Midbrain (tissue), 1 donor: ENCODE data around the gene CRK.

Experiments
- DNase-seq: peaks from one replicate; lab custom pipeline; 2025; lab: John Stamatoyannopoulos, UW

Gene CRK

DNA sequence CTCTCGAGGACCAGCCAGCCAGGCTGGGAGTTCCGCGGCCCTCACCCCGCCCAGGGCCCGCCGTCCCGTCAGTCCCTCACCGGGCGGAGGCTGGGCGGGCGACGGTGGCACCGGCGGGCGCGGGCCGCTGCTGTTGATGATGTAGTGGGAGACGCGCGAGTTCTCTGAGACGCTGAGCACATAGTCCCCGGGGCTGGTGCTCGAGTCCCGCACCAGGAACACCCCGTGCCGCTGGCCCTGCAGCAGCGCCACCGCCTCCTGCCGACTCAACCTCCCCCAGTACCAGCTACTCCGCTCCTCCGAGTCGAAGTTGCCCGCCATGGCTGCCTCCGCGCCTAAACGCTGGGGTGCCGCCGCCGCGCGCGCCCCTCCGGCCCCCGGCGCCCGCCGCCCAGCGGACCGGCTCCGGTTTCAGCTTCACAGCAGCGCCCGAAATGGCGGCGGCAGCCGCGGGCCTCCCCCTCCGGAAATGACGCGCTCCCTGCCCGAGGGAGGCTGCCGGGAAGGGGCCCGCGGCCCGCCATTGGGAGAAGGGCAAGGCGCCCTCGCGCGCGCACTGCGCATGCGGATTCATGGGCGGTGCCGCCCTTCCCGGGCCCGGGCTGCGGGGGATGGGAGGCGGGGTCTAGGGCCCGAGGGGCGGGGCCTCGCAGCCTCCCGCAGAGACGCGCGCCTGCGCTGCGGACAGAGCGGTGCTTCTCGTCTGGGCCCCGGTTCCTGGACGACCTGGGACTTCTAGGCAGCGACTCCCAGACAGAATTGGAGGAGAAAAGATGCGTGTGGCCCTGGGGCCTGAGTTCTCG is at the start of gene CRK:
Gene CRK (minus strand): TSS at position 436 of the 803 bp plus-strand sequence. CDS start 115 bp downstream, at position 321.
- peak; percentile 98 for DNase-seq

DNA sequence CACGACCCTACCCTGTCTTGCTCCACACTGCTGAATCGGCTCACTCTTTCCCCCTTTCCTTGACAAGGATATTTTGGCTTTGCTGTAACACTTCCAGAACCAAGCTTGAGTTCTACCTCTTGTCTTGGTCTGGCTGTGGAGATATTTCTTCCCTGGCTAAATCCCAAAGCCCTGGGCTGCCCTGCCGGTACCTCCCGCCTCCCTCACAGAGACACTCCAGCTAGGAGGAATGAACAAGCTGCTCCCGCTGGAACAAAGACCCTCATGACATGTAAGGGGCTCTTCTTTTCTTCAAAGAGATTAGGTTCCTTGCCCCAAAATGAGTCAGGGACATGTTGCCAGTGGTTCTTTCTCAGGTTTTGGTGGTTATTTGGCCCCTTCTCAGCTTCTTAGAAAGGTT is 49.6 kb upstream of the CRK start:
- DNase-seq: no peak

DNA sequence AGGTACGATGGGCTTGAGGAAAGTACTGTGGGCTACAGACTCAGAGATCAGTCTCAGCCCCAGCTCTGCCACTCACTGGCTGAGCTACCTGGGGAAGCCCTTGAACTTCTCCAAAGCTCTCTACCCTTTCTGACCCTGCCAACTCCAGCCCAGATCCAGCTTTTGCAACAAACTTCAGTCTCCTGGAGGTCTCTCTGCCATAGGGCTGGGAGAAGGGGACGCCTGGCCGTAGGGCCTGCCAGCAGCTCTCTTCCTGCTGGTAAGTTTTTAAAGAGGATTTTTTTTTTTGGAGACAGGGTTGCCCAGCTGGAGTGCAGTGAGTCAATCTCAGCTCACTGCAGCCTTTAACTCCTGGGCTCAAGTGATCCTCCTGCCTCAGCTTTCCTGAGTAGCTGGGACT is 48.8 kb upstream of the CRK start:
- no peak for DNase-seq

DNA sequence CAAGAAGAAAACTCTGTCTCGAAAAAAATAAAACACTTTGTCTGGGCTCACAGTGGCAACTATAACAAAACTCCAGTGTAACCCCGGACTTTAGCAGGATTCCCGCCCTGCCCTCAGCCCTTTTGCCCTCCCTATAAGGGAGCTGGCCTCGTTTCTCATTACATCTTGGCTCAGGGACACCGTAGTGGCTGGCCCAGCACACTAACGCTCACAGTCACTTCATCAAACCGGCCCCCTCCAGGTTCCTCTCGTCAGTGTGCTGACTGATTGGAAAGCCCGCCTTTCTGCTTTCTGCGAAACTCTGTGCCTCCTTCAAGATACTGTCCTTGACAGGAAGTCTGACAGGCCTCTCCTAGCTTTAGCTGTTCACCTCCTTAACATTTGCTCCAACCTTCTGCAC is 47.7 kb upstream of the CRK start:
- no peak for DNase-seq

DNA sequence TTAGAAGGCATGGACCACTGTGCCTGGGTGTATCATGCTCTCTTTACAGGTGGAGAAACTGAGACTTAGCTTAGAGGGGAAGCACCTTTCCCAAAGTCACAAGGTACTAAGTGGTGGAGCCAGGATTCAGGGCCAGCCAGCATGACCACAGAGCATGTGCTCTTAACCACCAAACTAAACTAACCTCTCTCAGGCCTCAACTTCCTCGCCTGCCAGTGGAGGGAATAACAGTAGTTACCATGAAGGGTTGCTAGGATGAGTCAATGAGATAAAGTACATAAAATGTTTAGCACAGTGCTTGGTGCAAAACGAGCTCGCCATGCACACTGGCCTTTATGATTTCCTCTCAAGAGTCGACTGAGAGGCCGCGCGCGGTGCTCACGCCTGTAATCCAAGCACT is 42.8 kb upstream of the CRK start:
- DNase-seq: no peak

DNA sequence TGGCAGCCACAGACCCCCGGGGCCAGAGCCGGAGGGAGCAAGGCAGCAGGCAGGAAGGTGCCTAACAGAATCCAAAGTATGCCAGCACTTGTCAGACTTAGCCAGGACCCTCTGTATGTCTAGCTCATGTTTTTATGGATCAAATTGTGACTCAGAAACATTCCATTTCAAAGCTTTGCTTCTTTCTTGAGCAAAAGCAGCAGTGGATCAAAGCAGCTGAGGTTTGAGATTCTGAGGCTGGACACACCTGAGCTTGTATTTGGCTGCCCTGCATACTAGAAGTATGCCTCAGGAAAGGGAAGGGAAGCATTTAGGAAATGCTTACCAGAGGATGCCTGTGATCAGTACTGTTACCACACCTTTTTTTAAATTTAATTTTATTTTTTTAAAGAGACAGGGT is 42.2 kb upstream of the CRK start:
- DNase-seq: no peak

DNA sequence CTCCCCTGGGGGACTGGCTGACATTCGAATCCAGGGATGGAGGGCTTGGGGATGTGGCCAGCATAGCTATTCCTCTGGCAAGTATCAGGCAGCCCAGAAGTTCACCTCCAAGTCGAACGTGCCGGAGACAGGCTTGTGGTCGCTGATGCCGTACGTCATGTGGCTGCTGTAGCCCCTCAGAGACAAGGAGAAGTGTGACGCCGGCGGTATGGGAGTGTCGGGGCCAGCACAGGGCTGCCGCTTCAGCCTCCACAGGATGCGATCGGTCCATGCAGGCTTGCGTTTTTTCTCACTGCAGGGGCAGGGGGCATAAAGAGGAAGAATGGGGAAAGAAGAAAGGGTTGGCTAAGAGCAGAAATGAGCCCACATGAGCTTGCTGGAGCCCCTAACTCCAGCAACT is 41.8 kb upstream of the CRK start:
- no peak for DNase-seq

DNA sequence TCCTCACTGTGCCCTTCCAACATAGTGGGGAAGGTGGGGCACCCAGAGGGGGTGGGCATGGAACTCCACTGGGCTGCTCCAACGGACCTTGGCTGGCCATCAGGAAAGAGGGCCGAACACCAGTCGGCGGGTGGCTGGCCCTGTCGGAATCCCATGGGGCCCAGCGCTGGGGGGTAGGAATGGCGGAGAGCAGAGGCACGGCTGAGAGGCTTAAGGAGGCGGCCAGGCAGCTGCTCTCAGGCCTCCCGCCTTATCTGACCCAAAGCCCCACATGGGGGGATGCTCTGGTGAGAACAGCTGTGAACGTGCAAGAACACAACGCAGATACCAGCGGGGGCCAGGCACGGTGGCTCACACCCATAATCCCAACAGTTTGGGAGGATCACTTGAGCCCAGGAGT is 40.8 kb upstream of the CRK start:
- DNase-seq: no peak

DNA sequence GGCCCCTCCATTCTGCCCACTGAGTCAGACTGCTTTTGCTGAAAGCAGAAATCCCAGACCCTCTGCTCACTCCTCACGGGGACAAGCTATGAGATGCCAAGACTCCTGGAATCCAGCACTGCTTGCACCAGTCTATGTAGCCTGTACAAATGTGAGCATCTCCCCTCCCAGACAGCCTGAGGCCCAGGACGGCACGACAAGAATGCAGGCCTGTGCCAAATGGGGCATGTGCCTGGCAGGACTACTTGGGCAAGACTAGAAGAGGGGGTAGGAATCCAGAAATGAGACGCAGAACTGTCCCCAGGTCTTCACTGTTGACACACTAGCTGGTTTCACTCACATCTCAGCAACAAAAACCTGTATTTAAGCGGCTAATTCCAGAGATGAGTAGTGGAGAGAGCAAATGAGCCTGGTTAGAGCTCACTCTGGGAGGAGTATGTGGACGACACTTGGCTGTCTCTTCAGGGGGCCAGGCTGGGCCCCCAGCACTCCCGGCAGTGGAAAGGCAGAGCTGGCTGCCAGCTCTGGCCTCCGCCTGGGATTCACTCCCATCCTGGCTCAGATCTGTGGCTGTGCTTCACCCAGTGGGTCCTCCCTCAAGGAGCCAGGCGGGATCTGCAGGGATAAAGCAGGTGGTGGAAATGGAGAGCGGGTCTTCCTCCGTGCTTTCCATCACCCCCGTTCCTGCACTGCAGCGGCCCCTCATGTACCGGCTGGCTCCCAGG is 39.4 kb upstream of the CRK start:
- DNase-seq: no peak

DNA sequence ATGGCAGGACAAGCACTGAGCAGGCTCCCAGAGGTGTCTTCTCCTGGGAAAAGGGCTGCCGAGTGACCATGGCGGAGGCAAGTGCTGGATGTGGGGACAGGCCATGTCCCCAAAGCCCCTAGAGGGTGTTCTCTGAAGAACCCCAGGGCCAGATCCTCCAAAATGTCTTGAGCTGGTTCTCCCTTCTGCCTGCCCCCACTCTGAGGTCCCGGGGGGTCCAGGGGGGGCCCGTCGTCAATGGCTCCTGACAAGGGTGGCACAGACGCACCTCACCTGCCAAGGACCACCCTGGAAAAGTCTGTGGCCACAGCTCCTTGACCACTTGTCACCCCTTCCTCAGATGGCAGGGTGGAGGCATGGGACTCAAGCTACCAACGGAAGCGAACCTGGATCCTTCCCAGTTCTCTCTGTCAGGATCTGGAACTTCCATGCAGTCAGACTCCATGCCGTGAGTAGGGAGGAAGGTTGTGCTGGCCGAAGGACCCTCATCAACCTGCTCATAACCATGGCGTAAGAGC is 38.8 kb upstream of the CRK start:
- DNase-seq: no peak

DNA sequence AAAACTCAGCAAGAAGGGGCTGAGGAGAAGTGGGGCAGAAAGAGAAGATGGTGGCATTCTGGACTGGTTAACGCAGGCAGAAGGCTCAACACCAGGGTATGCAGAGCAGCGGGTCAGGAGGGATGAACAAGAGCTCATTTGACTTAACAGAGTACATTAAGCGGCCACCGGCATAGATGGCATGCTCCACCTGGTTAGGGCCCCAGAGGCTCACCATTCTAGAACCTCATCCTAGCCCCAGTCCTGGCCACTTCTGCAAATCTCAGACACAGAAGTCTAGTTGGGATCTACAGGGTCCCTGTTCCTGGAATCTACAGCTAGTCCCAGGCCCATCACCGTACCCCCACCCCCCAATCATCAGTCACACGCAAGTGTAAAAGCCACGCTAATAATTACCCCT is 38.2 kb upstream of the CRK start:
- no peak for DNase-seq

DNA sequence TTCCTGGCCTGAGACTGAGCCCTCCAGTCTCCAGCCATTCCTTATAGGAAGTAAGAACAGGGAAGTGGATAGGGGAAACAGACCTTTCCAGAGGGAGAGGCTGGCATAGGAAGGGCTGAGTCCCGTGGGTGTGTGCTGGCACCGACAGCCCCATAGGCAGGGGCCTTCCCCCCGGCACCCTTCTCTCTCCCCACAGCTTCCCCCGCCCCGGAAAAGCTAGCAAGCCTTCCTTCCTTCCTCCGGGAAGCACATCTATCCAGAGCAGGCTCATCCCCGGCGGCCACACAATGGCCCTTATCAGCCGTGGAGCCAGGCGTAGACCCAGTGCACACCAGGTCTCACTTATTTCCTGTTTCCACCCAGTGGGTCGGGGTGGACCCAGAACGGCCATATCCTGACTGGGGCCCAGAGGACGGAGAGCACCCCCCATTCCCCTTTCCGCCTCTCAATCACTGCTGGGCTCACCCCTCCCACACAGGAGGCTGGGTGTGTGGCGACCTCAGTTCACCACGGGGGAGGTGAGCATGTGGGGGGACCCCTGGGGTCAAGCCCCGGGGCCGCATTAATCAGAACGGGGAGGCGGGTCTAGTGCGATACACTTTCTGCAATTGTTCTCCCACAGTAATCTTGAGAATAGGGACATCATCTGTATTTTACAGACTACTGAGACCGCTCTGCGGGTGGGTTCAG is 37.4 kb upstream of the CRK start:
- no peak for DNase-seq

DNA sequence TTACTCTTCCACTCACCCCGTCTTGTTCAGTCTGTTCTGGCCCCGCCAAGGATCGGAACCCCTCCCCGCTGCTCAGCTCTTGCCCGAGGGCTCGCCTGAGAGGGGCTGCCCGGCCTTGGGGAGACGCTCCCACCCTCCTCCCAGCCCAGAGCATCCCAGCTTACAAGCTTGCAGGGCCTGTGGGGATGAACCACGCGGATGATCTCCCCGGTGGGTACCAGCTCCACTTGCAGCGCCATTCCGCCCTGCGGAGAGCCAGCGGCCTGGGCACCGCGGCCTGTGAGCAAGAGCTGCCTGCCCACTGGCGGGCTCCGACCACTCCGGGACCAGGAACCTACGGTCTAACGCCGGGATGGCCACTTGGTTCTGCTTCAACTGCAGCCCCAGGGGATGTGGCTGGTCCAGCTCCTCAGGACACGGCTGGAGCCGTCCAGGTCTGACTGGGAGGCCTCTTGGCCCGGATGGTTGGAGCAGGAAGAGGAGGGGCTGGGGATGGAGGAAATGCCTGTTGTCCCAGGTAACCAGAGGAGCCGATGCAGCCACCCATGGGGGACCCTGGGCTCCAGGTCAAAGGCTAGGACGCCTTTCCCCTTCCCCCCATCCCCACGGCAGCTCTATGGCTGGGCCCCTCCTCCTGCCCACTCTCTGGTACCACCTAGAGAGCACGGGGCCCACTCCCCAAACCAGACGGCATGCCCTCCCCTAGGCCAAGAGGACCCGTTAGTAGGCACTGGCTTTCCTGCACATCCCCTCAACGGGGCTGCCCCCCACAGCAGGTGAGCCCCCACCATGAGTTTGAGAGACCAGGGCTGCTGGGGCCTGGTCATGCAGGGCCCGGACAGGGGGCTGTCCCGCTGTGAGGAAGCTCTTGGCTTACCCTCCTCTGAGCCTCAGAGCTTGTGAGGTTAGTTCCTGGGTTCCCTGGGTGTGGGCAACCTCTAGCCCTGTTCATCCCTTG is 36.5 kb upstream of the CRK start, which contains the start of gene MYO1C:
Gene MYO1C (minus strand): TSS at position 438 of the 958 bp plus-strand sequence. CDS start 199 bp downstream, at position 239.
- DNase-seq: no peak

DNA sequence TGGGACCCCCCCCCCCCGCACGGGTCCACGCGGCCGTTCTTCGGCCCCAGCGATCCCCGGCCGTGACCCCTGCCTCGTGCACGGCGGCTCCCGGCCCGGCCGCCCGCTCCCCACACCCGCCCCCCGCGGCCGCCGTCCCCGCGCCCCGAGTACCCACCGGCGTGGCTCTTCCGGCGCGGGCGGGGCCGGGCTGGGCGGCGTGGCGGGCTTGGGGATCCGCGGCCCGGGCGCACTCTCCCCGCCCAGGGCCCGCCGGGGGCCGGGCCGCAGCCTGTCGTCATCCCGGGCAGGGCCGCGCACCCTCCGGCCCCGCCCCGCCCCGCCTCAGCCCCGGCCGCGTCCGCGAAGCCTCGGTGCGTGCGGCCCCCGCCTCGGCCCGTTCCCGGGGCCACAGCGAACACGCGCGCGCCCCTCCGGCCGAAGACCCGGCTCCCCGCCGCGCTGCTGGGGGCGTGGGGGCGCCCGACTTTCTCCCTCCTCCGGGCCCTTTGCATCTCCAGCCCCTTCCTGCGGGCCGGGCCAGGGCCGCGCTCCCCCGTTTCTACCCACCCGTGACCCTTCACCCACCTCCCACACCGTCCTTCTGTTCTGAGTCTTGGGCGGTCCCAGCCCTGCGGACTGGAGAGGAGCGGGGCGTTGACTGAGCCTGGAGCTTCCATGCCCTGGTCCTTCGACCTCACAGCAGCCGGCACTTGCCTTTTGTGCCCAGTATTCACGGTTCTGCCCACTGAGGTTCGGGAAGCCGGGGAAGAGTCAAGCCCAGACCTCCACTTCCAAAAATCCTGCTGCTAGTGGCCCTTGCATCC is 35.6 kb upstream of the CRK start:
- DNase-seq: peak; percentile 20

DNA sequence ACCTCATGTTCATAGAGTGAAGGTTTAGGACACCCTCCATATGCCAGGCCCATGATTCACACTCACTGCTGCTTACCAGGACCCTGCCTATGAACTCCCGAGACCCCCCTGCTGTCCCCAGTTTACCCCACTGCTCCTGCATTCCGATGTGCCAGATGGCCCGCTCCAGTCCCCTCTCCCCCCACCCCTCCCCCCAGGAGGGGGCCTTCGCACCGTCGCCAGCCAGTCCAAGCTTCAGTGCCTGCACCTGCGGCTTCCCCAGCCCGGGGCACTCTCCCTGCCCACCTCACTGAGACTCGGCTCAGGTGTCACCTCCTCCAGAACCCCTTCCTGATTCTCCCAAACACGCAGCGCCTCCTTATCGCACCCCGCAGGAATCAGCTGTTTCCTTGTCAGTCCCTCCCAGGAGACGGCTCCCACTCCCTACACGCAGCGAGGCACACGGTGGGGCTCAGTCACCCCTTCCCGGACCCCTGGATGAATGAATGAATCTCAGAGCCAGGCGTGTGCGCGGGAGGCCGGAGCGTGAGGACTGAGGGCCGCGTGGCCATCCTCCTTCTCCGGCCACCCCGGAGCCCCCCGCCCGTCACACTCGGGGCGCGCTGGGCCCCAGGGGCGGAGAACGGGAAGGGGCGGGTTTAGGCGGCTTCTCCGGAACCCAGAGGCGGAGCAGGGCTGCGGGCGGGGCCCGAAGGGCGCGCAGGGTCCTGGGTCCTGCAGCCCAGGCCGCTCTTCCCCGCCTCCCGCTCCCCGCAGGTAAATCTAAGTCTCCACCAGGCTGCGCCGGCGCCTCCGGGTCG is 34.8 kb upstream of the CRK start:
- no peak for DNase-seq

DNA sequence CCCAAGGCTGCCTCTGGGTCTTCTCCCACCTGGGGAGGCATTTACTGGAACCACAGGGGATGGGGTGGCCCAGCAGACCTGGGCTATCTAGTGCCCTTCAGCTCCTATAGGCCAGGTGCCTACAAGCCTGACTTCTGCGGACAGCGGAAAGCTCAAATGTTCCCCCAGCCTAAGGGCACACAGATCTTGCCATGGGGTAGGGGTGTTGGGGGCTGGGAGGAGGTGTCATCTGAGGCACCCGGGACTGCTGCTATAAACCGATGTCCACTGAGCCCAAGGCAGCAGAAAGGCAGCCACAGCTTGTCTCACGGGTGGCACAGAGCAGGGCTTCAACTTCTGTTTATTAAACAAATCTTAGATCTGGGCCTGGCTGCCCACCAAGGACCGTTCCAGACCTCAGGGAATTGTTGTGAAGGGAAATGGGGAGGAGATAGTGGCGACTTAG is 32.8 kb upstream of the CRK start:
- DNase-seq: no peak

DNA sequence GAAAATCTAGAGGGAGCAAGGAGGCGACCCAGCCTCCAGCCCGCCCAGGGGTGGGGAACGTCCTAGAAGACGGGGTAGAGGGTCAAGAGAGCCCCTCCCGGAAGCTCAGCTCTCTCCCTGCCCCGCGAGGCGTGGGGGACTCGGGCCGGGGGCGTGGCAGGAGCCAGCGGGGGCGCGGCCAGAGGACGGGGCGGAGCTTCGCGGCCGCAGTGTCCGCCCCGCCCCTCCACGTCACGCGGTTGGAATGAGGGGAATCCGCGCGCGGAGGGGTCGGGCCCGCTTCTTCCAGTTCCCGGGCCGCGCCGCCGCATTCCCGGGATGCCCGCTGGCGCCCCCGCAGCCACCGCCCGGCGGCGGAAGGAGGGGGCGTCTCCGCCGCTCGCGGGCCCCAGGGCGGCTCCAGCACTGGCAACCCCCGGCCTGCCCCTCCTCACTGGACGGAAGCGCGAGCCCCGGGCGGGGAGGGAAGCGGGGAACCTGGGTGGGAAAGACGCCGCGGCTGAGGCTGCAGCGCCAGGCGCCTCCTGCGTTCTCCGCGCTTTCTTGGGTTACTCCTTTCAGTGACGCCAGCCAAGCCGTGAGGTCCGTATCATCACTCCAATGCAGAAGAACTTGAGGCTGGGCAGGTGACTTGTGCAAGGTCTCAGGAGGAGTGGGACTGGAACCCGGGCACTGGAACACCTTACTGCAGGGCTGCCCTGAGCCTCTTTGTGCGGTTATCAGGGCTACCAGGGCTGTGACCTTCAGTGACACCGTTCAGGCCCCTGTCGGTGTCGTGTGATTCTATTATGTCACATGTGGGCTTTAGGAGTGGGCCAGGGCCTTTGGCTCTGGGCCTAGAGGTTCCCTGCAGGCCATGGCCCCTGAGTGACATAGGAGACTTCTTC is 32.1 kb upstream of the CRK start:
- peak; percentile 76 for DNase-seq
